ENCODE data around the gene ZIM2.
"Not testable (repeated sequence)": the region's sequence is repeated elsewhere in the genome, so short reads cannot be mapped to it uniquely, and the experiment has no call there.

ZIM2 gene

GRCh38 chr19:56856822-56857221 lies 16.3 kb upstream of the ZIM2 start:
- Mint-ChIP-seq H3K27me3 (peaks cover 2% of the 10 kb centered on the region), H3K36me3 (peaks cover 2% of the 10 kb centered on the region), H3K4me1 (no peaks in the 10 kb centered on the region), H3K4me3 (no peak overlapping the region), H3K27ac (no peak overlapping the region), H3K9me3 (peaks cover 32% of the 10 kb centered on the region)

GRCh38 chr19:56852361-56852760 lies 11.8 kb upstream of the ZIM2 start:
- H3K36me3 Mint-ChIP-seq, H3K4me1 Mint-ChIP-seq, H3K27me3 Mint-ChIP-seq, H3K27ac Mint-ChIP-seq, H3K4me3 Mint-ChIP-seq: not testable (repeated sequence)
- peaks cover 44% of the 10 kb centered on the region for H3K9me3 Mint-ChIP-seq

GRCh38 chr19:56848166-56848565 lies 7.6 kb upstream of the ZIM2 start:
- H3K27ac Mint-ChIP-seq = no peak overlapping the region
- H3K36me3 Mint-ChIP-seq = peaks cover 2% of the 10 kb centered on the region
- no peak overlapping the region for H3K4me3 Mint-ChIP-seq
- peaks cover 49% of the 10 kb centered on the region for H3K9me3 Mint-ChIP-seq
- H3K4me1 Mint-ChIP-seq = no peaks in the 10 kb centered on the region
- peaks cover 2% of the 10 kb centered on the region for H3K27me3 Mint-ChIP-seq

GRCh38 chr19:56842412-56842811 lies 1.9 kb upstream of the ZIM2 start:
- no peaks in the 10 kb centered on the region for H3K4me1 Mint-ChIP-seq
- peaks cover 11% of the 10 kb centered on the region for H3K27me3 Mint-ChIP-seq
- H3K4me3 Mint-ChIP-seq = no peak overlapping the region
- peaks cover 28% of the 10 kb centered on the region for H3K9me3 Mint-ChIP-seq
- H3K27ac Mint-ChIP-seq = no peak overlapping the region
- peaks cover 12% of the 10 kb centered on the region for H3K36me3 Mint-ChIP-seq

GRCh38 chr19:56841193-56841543 lies 642 bp upstream of the ZIM2 start:
- peaks cover 12% of the 10 kb centered on the region for H3K36me3 Mint-ChIP-seq
- no peak overlapping the region for H3K4me3 Mint-ChIP-seq
- H3K4me1 Mint-ChIP-seq = no peaks in the 10 kb centered on the region
- peaks cover 15% of the 10 kb centered on the region for H3K27me3 Mint-ChIP-seq
- peaks cover 22% of the 10 kb centered on the region for H3K9me3 Mint-ChIP-seq
- no peak overlapping the region for H3K27ac Mint-ChIP-seq

GRCh38 chr19:56839652-56840450 lies 675 bp downstream of the ZIM2 start:
- Mint-ChIP-seq H3K4me3 (no peak overlapping the region), H3K4me1 (no peaks in the 10 kb centered on the region), H3K27ac (no peak overlapping the region), H3K36me3 (peaks cover 15% of the 10 kb centered on the region), H3K27me3 (peaks cover 17% of the 10 kb centered on the region), H3K9me3 (peaks cover 26% of the 10 kb centered on the region)

- Mint-ChIP-seq H3K9me3 (peaks cover 32% of the 10 kb centered on the region), H3K27ac (no peak overlapping the region), H3K4me1 (no peaks in the 10 kb centered on the region), H3K27me3 (peaks cover 17% of the 10 kb centered on the region), H3K36me3 (peaks cover 15% of the 10 kb centered on the region), H3K4me3 (no peak overlapping the region)
These were observed 1.4 kb downstream of the ZIM2 start for GRCh38 chr19:56838909-56839651.

GRCh38 chr19:56838024-56838908 lies 2.3 kb downstream of the ZIM2 start:
- H3K27ac Mint-ChIP-seq = no peak overlapping the region
- peaks cover 17% of the 10 kb centered on the region for H3K36me3 Mint-ChIP-seq
- peaks cover 17% of the 10 kb centered on the region for H3K27me3 Mint-ChIP-seq
- H3K4me1 Mint-ChIP-seq = no peaks in the 10 kb centered on the region
- H3K4me3 Mint-ChIP-seq = peak overlapping the region; percentile 20
- H3K9me3 Mint-ChIP-seq = peaks cover 34% of the 10 kb centered on the region

- Mint-ChIP-seq H3K4me1 (no peaks in the 10 kb centered on the region), H3K27ac (no peak overlapping the region), H3K4me3 (peak overlapping the region; percentile 20), H3K36me3 (peaks cover 17% of the 10 kb centered on the region), H3K27me3 (peaks cover 17% of the 10 kb centered on the region), H3K9me3 (peaks cover 36% of the 10 kb centered on the region)
These were observed 3.0 kb downstream of the ZIM2 start for GRCh38 chr19:56837492-56838023.

GRCh38 chr19:56837004-56837403 lies 3.5 kb downstream of the ZIM2 start:
- Mint-ChIP-seq H3K9me3 (peaks cover 41% of the 10 kb centered on the region), H3K27me3 (peaks cover 17% of the 10 kb centered on the region)

GRCh38 chr19:56836059-56836458 lies 4.5 kb downstream of the ZIM2 start:
- Mint-ChIP-seq H3K9me3 (peaks cover 37% of the 10 kb centered on the region), H3K4me1 (no peaks in the 10 kb centered on the region), H3K4me3 (no peak overlapping the region), H3K27me3 (peaks cover 13% of the 10 kb centered on the region), H3K27ac (no peak overlapping the region), H3K36me3 (peaks cover 14% of the 10 kb centered on the region)

More at GRCh38 chr19:56837004-56837403, 3.5 kb downstream of the ZIM2 start:
- Mint-ChIP-seq H3K4me3 (no peak overlapping the region), H3K36me3 (peaks cover 17% of the 10 kb centered on the region), H3K4me1 (no peaks in the 10 kb centered on the region), H3K27ac (no peak overlapping the region)

GRCh38 chr19:56835401-56835800 lies 5.1 kb downstream of the ZIM2 start:
- peaks cover 11% of the 10 kb centered on the region for H3K27me3 Mint-ChIP-seq
- peaks cover 34% of the 10 kb centered on the region for H3K9me3 Mint-ChIP-seq
- peaks cover 11% of the 10 kb centered on the region for H3K36me3 Mint-ChIP-seq

GRCh38 chr19:56834564-56835375 lies 5.8 kb downstream of the ZIM2 start:
- H3K4me1 Mint-ChIP-seq = no peaks in the 10 kb centered on the region
- no peak overlapping the region for H3K4me3 Mint-ChIP-seq
- no peak overlapping the region for H3K27ac Mint-ChIP-seq
- peaks cover 11% of the 10 kb centered on the region for H3K36me3 Mint-ChIP-seq
- H3K27me3 Mint-ChIP-seq = peaks cover 11% of the 10 kb centered on the region
- H3K9me3 Mint-ChIP-seq = peaks cover 34% of the 10 kb centered on the region

More at GRCh38 chr19:56835401-56835800, 5.1 kb downstream of the ZIM2 start:
- Mint-ChIP-seq H3K4me1 (no peaks in the 10 kb centered on the region), H3K4me3 (no peak overlapping the region), H3K27ac (no peak overlapping the region)

- Mint-ChIP-seq H3K4me1 (no peaks in the 10 kb centered on the region), H3K27ac (no peak overlapping the region), H3K9me3 (peaks cover 37% of the 10 kb centered on the region), H3K36me3 (peaks cover 7% of the 10 kb centered on the region), H3K27me3 (peaks cover 6% of the 10 kb centered on the region), H3K4me3 (no peak overlapping the region)
These were observed 8.1 kb downstream of the ZIM2 start for GRCh38 chr19:56832352-56832928.

Measured in activated naive CD4-positive, alpha-beta T cell treated with anti-CD3 and anti-CD28 coated beads, Interleukin-2, amount 50 U/mL, for 24 hours (primary cell).